Activated T-cell treated with anti-CD3 and anti-CD28 coated beads, Interleukin-2, amount 50 U/mL, for 72 hours (primary cell): ENCODE data around the gene FAM107B. TPM values are rescaled to one million over a fixed set of nuclear protein-coding genes. Genes with fewer than 3 reads are reported as not detected.

ENCODE experiments used
- ATAC-seq, 2 donors: fragments of 150-1000 bp; cut with Tn5 transposase; replicated peaks in 1 of 2; 2 replicates each; pipeline ENCODE4 v1.10.0; 2021; ENCODE audit warnings: moderate library complexity in 2 of 2, mild to moderate bottlenecking in 1 of 2
- DNase-seq, 2 donors: peaks; one replicate each; pipeline ENCODE4 v3.0.0; 2021 to 2022; ENCODE audit warnings: mixed read lengths in 1 of 2
- H3K27ac Mint-ChIP-seq: one replicate; pipeline ENCODE4 v1.8.0; 2022; ENCODE audit warnings: mild to moderate bottlenecking, moderate library complexity, mixed read lengths
- H3K27me3 Mint-ChIP-seq: one replicate; pipeline ENCODE4 v1.8.0; 2022; ENCODE audit warnings: low read depth, mixed read lengths
- H3K36me3 Mint-ChIP-seq, 2 donors: one replicate each; pipeline ENCODE4 v1.8.0; 2022; ENCODE audit warnings: mixed read lengths in 2 of 2, mild to moderate bottlenecking in 1 of 2; ENCODE audit not compliant: insufficient read depth in 2 of 2
- H3K4me1 Mint-ChIP-seq: one replicate; pipeline ENCODE4 v1.8.0; 2022; ENCODE audit warnings: low read depth, mixed read lengths
- H3K4me3 Mint-ChIP-seq, 2 donors: one replicate each; pipeline ENCODE4 v1.8.0; 2022; ENCODE audit warnings: mild to moderate bottlenecking in 2 of 2, mixed read lengths in 2 of 2, moderate library complexity in 2 of 2
- H3K9me3 Mint-ChIP-seq, 2 donors: one replicate each; pipeline ENCODE4 v1.8.0; 2022; ENCODE audit warnings: mixed read lengths in 2 of 2
- total RNA-seq, 2 donors: library from RNA; stranded (reverse); gene quantifications; one replicate each; pipeline ENCODE4 v1.2.3, GENCODE V29; 2022

The FAM107B gene
- total RNA-seq, 2 donors from 2014 or later, result 163 to 180 TPM

DNA sequence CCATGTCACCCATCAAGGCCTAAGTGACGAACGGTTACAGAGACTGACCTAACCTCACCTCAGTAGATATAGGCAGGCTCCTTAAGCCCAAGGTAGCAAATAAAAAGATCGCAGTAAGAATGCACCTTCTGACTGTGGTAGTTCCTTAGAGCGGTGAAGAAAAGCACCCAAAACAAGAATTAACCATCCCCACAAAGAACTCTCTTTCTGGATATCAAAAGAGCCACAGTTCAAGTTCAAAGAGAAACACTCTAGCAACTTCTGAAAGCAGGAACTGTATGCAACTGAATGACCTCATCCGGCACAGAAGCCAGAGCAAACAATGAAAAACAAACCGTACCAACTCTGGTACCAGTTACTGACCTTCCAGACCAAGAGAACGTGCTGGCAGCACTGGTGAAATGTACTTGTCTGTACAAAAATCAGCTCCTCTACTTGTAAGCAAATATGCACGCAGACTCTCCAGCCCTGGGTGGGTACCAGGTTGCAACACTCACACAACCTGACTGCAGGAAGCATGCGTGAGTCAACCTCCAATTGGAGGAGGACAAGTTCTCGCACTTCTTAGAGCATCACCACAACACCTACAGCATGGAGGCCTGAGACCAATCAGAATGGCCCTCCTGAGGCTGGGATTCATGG lies 202.7 kb downstream of the FAM107B start:
- H3K9me3 Mint-ChIP-seq, result no peaks in the 10 kb centered on the region
- H3K4me3 Mint-ChIP-seq, result peak overlapping the region; percentile 80 to 93
- H3K36me3 Mint-ChIP-seq, result peaks cover 9 to 24% of the 10 kb centered on the region in 2 donors
- peaks cover 93% of the 10 kb centered on the region for H3K4me1 Mint-ChIP-seq
- no peaks in the 10 kb centered on the region for H3K27me3 Mint-ChIP-seq
- ATAC-seq (peak; percentile 81 to 88), DNase-seq (peak; percentile 55 to 62)
- peak overlapping the region; percentile 98 for H3K27ac Mint-ChIP-seq

DNA sequence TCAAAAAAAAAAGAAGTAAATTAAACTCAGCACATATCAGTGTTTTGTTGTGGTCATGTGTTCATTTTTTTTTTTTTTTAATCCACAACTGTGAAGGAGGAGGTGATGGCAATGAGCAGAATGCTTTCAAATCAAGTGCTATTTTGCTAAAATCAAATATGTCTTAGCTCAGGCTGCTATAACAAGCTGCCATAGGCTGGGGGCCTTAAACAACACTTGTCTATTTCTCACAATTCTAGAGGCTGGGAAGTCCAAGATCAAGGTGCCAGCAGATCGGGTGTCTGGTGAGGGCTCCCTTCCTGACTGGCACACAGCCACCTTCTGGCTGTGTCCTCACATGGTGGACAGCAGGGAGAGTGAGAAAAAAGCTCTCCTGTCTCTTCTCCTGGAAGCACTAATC lies 203.9 kb downstream of the FAM107B start:
- Mint-ChIP-seq H3K4me1 (peaks cover 98% of the 10 kb centered on the region), H3K27ac (peak overlapping the region; percentile 98), H3K9me3 (peaks cover 4 to 5% of the 10 kb centered on the region in 2 donors), H3K4me3 (peak overlapping the region; percentile 80 to 93), H3K27me3 (no peaks in the 10 kb centered on the region), H3K36me3 (peaks cover 15 to 31% of the 10 kb centered on the region in 2 donors)
- DNase-seq (no peak), ATAC-seq (no peak)

DNA sequence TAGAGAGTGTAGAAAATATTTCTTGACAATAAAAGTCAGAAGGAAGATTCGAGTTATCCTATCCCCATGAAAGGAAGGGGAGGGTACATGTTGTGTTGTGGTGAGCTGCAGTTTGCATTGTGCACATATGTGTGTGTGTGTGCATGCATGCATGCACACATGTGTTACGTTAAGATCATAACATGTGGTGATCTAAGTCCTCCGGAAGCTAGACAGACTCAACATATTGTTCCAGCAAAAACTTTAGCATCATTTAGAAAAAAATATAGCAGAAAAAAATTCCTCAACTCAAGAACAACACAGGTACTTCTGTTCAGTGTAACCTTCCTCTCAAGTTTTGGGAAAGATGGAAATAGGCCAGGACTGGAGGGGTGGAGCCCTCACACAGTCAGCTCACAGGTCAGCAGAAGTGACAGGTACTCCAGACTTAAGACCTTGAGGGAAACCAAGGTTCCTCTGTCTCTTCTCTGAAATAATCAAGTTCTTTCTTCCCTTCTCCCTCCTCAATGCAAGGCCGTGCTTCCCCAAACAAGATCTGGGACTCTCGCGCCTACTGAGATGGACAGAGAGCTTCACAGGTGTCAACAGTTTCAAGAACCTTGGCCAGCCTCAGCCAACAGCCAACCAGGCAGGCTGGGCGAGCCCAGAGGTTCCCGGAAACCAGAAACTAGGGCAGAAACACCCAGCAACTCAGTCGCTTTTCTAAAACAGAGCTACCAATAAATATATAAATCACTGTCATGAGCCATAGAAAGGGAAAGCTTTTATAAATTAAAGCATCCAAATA lies 205.2 kb downstream of the FAM107B start:
- Mint-ChIP-seq H3K27me3 (no peaks in the 10 kb centered on the region), H3K4me1 (peaks cover 98% of the 10 kb centered on the region), H3K36me3 (peaks cover 17 to 32% of the 10 kb centered on the region in 2 donors), H3K9me3 (peaks cover 4 to 5% of the 10 kb centered on the region in 2 donors), H3K27ac (peak overlapping the region; percentile 98), H3K4me3 (peak overlapping the region; percentile 80 to 93)
- no peak for DNase-seq
- ATAC-seq, result no peak

DNA sequence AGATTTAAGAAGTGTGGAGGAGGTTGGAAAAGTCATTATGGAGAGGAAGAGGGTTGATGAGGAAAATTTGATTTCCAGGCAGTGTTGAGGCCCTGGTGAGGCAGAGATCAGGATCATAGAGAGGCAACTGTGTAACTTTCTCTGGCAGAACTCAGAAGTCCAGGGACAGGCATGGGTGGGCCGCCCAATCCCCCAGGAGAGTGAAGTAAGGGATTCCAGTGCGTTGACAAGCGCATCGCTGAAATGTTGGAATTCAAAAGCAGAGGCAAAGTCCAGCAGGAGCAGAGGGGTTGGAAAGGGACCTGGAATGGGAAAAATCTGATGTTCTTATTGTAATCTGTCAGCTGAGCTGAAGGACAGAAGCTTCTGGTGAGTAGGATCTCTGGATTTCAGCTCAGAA lies 207.3 kb downstream of the FAM107B start:
- no peaks in the 10 kb centered on the region for H3K27me3 Mint-ChIP-seq
- H3K27ac Mint-ChIP-seq, result peak overlapping the region; percentile 69
- peaks cover 17 to 32% of the 10 kb centered on the region in 2 donors for H3K36me3 Mint-ChIP-seq
- H3K4me3 Mint-ChIP-seq, result peak overlapping the region in 1 of 2 donors; percentile 15
- ATAC-seq (no peak), DNase-seq (no peak)
- peaks cover 4 to 5% of the 10 kb centered on the region in 2 donors for H3K9me3 Mint-ChIP-seq
- H3K4me1 Mint-ChIP-seq, result peaks cover 100% of the 10 kb centered on the region

GRCh38 chr10:14566498-14566897 lies 208.2 kb downstream of the FAM107B start:
- DNase-seq (no peak), ATAC-seq (peak; percentile 13 to 39)
- H3K27ac Mint-ChIP-seq, result peak overlapping the region; percentile 74
- H3K36me3 Mint-ChIP-seq, result peaks cover 17 to 32% of the 10 kb centered on the region in 2 donors
- peaks cover 4 to 5% of the 10 kb centered on the region in 2 donors for H3K9me3 Mint-ChIP-seq
- H3K27me3 Mint-ChIP-seq, result no peaks in the 10 kb centered on the region
- peak overlapping the region; percentile 37 to 42 for H3K4me3 Mint-ChIP-seq
- H3K4me1 Mint-ChIP-seq, result peaks cover 100% of the 10 kb centered on the region

DNA sequence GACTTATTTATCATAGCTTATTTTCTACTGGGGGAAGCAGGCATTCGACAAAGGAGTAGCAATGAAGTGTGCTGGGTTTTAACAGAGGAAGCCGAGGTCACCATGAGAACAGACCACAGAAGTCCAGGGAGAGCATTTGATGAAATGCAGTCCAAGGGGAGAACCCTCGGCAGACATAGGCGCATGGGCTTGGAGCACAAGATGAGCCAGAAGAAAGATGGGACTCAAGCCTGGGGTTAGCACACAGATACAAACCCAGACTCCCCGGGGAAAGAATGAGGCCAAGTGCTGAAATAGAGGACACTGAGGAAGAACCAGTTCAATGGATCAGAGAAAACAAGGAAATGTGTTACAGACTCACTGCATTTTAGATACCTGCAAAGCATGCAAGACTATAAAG lies 209.5 kb downstream of the FAM107B start:
- Mint-ChIP-seq H3K36me3 (peaks cover 17 to 33% of the 10 kb centered on the region in 2 donors), H3K4me3 (peak overlapping the region; percentile 70 to 88), H3K27ac (peak overlapping the region; percentile 94), H3K4me1 (peaks cover 100% of the 10 kb centered on the region), H3K9me3 (peaks cover 4 to 5% of the 10 kb centered on the region in 2 donors), H3K27me3 (no peaks in the 10 kb centered on the region)
- ATAC-seq (no peak), DNase-seq (no peak)

- Mint-ChIP-seq H3K36me3 (peaks cover 17 to 38% of the 10 kb centered on the region in 2 donors), H3K4me3 (peak overlapping the region; percentile 70 to 88), H3K27ac (peak overlapping the region; percentile 94), H3K9me3 (peaks cover 4 to 5% of the 10 kb centered on the region in 2 donors), H3K27me3 (no peaks in the 10 kb centered on the region), H3K4me1 (peaks cover 98% of the 10 kb centered on the region)
- peak; percentile 39 to 42 for ATAC-seq
- no peak for DNase-seq
These were observed 210.4 kb downstream of the FAM107B start for GRCh38 chr10:14564268-14564744.

- ATAC-seq (no peak), DNase-seq (no peak)
- Mint-ChIP-seq H3K4me3 (peak overlapping the region; percentile 70 to 88), H3K27ac (peak overlapping the region; percentile 94), H3K27me3 (no peaks in the 10 kb centered on the region), H3K36me3 (peaks cover 17 to 35% of the 10 kb centered on the region in 2 donors), H3K4me1 (peaks cover 98% of the 10 kb centered on the region), H3K9me3 (peaks cover 4 to 5% of the 10 kb centered on the region in 2 donors)
These were observed 211.2 kb downstream of the FAM107B start for GRCh38 chr10:14563359-14563940.

GRCh38 chr10:14563076-14563336 lies 211.7 kb downstream of the FAM107B start:
- no peak for DNase-seq
- H3K9me3 Mint-ChIP-seq, result peaks cover 4 to 5% of the 10 kb centered on the region in 2 donors
- ATAC-seq, result peak in 1 of 2 donors; percentile 3
- no peaks in the 10 kb centered on the region for H3K27me3 Mint-ChIP-seq
- peak overlapping the region; percentile 96 for H3K27ac Mint-ChIP-seq
- H3K4me3 Mint-ChIP-seq, result peak overlapping the region; percentile 78 to 94
- H3K4me1 Mint-ChIP-seq, result peaks cover 98% of the 10 kb centered on the region
- peaks cover 16 to 37% of the 10 kb centered on the region in 2 donors for H3K36me3 Mint-ChIP-seq

- peaks cover 15 to 34% of the 10 kb centered on the region in 2 donors for H3K36me3 Mint-ChIP-seq
- DNase-seq (no peak), ATAC-seq (peak; percentile 54 to 59)
- peaks cover 98% of the 10 kb centered on the region for H3K4me1 Mint-ChIP-seq
- peak overlapping the region; percentile 78 to 94 for H3K4me3 Mint-ChIP-seq
- no peaks in the 10 kb centered on the region for H3K27me3 Mint-ChIP-seq
- peak overlapping the region; percentile 96 for H3K27ac Mint-ChIP-seq
- H3K9me3 Mint-ChIP-seq, result peaks cover 4 to 5% of the 10 kb centered on the region in 2 donors
These were observed 212.2 kb downstream of the FAM107B start for GRCh38 chr10:14562218-14563075.

DNA sequence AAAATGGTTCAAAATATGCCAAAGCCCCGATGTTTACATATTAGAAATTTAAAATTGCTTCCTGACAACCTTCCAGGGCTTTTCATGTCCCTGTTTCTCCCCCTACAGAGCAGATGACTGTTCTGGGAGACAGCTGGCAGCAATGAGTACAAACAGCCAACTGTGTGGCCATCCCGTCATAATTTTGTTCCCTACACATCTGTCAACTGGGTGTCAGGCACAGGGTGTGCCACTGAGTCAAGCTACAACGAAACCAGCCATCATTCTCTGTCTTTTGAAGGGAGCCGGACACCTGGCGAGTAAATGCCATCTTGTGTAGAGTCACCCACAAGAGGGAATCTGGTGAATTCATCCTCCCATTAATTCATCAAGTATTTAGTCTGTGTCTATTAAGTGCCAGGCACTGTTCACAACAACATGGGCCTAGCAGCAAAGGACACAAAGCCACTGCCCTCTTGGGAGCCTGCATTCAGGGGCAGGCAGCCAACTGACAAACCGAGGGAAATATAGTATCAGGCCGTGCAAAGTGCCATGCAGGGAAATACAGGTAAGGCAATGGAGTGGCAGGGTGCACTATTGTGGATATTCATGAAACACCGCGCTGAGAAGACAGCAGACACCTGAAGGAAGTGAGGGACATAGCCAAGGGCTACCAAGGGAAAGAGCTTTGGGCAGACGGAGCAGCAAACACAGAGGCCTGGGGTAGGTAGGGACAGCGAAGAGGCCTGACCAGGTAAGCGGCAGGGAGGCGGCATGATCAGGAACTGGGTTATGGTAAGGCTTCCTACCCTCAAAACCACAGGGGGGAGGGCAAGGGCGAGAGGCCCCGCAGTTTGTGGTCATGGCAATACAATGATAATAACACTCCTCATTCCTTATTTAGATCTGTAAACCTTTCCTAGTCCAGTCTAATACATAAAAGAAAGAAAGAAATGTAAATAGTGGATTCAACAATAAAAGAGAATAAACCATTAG lies 213.6 kb downstream of the FAM107B start:
- Mint-ChIP-seq H3K27ac (peak overlapping the region; percentile 96), H3K4me3 (peak overlapping the region; percentile 78 to 94), H3K4me1 (peaks cover 98% of the 10 kb centered on the region), H3K36me3 (peaks cover 7 to 22% of the 10 kb centered on the region in 2 donors), H3K27me3 (no peaks in the 10 kb centered on the region), H3K9me3 (peaks cover 0 to 1% of the 10 kb centered on the region in 2 donors)
- ATAC-seq (peak in 1 of 2 donors; percentile 12), DNase-seq (peak in 1 of 2 donors; percentile 42)
